Right lobe of liver (tissue), 6 donors: Measurements from ENCODE around the gene SNX11. TPM values are rescaled to one million over a fixed set of nuclear protein-coding genes. Genes with fewer than 3 reads are reported as not detected.

Experiments
- ATAC-seq, 4 donors: fragments of 200-7000 bp; cut with Tn5 transposase; one replicate each; pipeline ENCODE4 v1.9.1; 2020; ENCODE audit warnings: mild to moderate bottlenecking in 4 of 4, moderate library complexity in 4 of 4
- DNase-seq, 3 donors: peaks; one replicate each; pipeline ENCODE4 v3.0.0-alpha.2; 2020
- H3K27ac ChIP-seq, 3 donors: fragments of 200-600 bp; one replicate each; pipeline ENCODE4 v1.8.0; 2022
- H3K27me3 ChIP-seq, 2 donors: fragments of 200-600 bp; one replicate each; pipeline ENCODE4 v1.8.0; 2022
- H3K36me3 ChIP-seq, 4 donors: fragments of 200-600 bp; sonication (generic) in 1 of 4; one replicate each; pipeline versions ENCODE4 v1.5.1 to v1.8.0; 2017 to 2022; ENCODE audit warnings: control low read depth in 1 of 4
- H3K4me1 ChIP-seq, 4 donors: fragments of 200-600 bp; sonication (generic) in 1 of 4; one replicate each; pipeline versions ENCODE4 v1.5.1 to v1.8.0; 2017 to 2022; ENCODE audit warnings: control low read depth in 1 of 4
- H3K4me3 ChIP-seq, 3 donors: fragments of 200-600 bp; one replicate each; pipeline ENCODE4 v1.8.0; 2022
- H3K9me3 ChIP-seq, 4 donors: fragments of 200-600 bp; sonication (generic) in 1 of 4; one replicate each; pipeline versions ENCODE4 v1.5.1 to v1.8.0; 2017 to 2022; ENCODE audit warnings: control low read depth in 1 of 4
- POLR2A ChIP-seq: fragments of 450-650 bp; IDR thresholded peaks from one replicate; pipeline ENCODE4 v1.6.1; 2017; ENCODE audit warnings: antibody characterized with exemption, mild to moderate bottlenecking
- WGBS: methylation state at CpG from one replicate; pipeline ENCODE4 v1.1.6; 2018; ENCODE audit warnings: low coverage, low lambda C conversion rate; ENCODE audit not compliant: insufficient coverage; ENCODE audit errors: missing lambda C conversion rate; 5-methylcytosine and 5-hydroxymethylcytosine counted together
- intact Hi-C, 2 donors: fragments of 100-400 bp; cut with DNase I; formaldehyde crosslinking; loops; one replicate each; pipeline versions ENCODE4 v1.11.2 to v1.14.1; 2022
- total RNA-seq, 6 experiments: library from RNA; depleted of rRNA in 2 of 6; stranded (reverse); fragments of >200 nt in 2 of 6; fragmentation: NEBNext Ultra II Directional in 3 of 6; extraction: Animal tissue kit (Norgen Biotek cat#: 25700) in 3 of 6; gene quantifications; one replicate each; pipeline versions ENCODE4 v1.1.0 to v1.2.4, GENCODE V29; 2016 to 2023
- TF ChIP-seq, protein P1 (sequence below), 4 donors: fragments of 200-600 bp in 3 of 4; fragments of 450-650 bp in 1 of 4; IDR thresholded peaks; one replicate each; pipeline versions ENCODE4 v1.5.1 to v1.8.0; 2016 to 2022; ENCODE audit warnings: antibody characterized with exemption in 4 of 4, mild to moderate bottlenecking in 2 of 4
- donor health status: DM: no; HTN: yes; CAD: no.
- donor health status: DM: no; HTN: no; CAD: no.
- donor health status: DM: no; HTN: no; CAD: no.
- donor health status: DM: no; HTN: yes; CAD: no.
- donor health status: DM: no; HTN: yes; CAD: no.

Gene SNX11
- total RNA-seq, 6 experiments from 2014 or later = 7.2 to 11.7 (median 9.2) TPM

DNA sequence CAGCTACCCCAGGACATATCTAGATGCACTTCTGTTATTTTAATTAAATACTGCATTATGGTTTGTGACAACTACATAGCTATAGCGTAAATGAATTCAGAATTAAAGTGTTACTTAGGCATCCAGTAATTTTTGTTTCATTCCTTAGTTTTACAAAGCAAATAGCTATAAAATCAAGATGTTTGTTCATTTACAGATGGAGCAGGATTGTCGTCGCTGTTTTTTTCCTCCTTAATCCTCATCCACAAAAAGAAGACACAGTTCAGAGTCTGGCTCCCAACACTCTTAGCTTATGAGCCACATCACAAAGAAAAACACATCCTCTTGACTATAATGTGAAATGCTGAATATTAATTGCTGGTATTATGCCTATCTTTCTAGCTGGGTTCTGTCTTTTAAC, 43.7 kb downstream of the SNX11 start:
- TF ChIP-seq, protein P1, sequence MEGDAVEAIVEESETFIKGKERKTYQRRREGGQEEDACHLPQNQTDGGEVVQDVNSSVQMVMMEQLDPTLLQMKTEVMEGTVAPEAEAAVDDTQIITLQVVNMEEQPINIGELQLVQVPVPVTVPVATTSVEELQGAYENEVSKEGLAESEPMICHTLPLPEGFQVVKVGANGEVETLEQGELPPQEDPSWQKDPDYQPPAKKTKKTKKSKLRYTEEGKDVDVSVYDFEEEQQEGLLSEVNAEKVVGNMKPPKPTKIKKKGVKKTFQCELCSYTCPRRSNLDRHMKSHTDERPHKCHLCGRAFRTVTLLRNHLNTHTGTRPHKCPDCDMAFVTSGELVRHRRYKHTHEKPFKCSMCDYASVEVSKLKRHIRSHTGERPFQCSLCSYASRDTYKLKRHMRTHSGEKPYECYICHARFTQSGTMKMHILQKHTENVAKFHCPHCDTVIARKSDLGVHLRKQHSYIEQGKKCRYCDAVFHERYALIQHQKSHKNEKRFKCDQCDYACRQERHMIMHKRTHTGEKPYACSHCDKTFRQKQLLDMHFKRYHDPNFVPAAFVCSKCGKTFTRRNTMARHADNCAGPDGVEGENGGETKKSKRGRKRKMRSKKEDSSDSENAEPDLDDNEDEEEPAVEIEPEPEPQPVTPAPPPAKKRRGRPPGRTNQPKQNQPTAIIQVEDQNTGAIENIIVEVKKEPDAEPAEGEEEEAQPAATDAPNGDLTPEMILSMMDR (IDR thresholded peaks at IDR 0.05) = no peak
- no peak for TF ChIP-seq POLR2A
- no peaks in the 10 kb centered on the region for H3K9me3 ChIP-seq
- no peaks in the 10 kb centered on the region for H3K27me3 ChIP-seq
- peaks cover 0 to 3% (median 0%) of the 10 kb centered on the region in 4 donors for H3K36me3 ChIP-seq
- intact Hi-C loops = no loop called here
- 87% methylated on average over 3 of the region's 3 CpGs for WGBS
- H3K4me1 ChIP-seq = peaks cover 0 to 15% (median 7%) of the 10 kb centered on the region in 4 donors
- no peak for ATAC-seq
- no peak for DNase-seq
- H3K4me3 ChIP-seq = no peak overlapping the region
- H3K27ac ChIP-seq = no peak overlapping the region

DNA sequence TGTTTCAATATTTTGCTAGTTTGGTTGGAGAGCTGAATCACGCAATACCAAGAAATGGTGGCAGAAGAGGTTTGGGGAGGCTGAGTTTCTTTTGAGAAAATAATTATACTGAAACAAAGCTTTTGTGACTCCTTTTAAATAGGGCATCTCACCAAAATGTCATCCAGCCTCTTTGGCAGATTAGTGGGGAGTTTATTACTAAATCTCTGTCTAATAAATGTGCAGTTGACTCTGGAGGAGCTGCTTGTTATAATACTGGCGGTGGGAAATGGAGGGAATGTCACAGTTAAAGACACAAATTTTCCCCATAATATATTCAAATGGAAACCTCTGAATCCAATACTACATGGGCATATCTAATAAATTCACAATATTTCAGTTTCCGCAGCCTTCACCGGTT, 44.7 kb downstream of the SNX11 start:
- peaks cover 0 to 15% (median 7%) of the 10 kb centered on the region in 4 donors for H3K4me1 ChIP-seq
- DNase-seq (no peak), ATAC-seq (no peak)
- no peak overlapping the region for H3K4me3 ChIP-seq
- WGBS = 68% methylated on average over 4 of the region's 4 CpGs
- intact Hi-C loops = no loop called here
- H3K9me3 ChIP-seq = no peaks in the 10 kb centered on the region
- H3K36me3 ChIP-seq = peaks cover 0 to 3% (median 0%) of the 10 kb centered on the region in 4 donors
- TF ChIP-seq, protein P1 (IDR thresholded peaks at IDR 0.05) = no peak
- TF ChIP-seq POLR2A = no peak
- H3K27me3 ChIP-seq = no peaks in the 10 kb centered on the region
- no peak overlapping the region for H3K27ac ChIP-seq

DNA sequence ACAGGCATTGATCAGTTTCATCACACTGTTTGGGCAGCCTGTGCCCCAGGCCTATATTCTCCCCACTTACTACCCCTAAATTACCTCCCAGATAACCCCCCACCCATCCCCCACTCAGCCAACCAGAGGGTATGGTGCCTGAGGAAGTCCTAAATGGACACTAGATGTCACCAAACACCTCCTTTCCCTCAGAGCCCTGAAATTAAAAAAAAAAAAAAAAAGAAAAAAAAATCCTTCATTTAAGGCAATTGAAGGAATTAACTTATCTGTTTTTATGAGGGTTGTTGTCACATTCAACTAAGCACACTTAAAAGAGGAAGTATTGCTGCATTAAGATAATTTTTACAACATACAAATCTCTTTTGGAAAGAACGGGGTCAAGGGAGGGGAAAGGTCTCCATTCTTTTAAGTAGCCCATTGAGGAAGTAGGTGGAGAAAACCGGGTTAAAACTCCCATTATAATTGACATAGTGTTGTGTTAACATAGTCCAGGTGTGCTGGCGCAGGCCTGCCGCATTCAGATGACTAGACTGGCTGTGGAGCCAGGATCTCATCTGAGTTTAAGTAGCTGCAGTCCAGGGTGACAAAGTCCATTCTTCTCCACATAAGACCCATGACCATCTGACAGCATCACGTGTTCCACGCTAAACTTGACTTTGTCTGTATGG, 46.3 kb downstream of the SNX11 start:
- Histone ChIP-seq H3K9me3 (no peaks in the 10 kb centered on the region), H3K4me3 (no peak overlapping the region), H3K36me3 (no peaks in the 10 kb centered on the region), H3K27ac (peak overlapping the region; percentile 8 to 56 (median 34)), H3K4me1 (peaks cover 0 to 17% (median 7%) of the 10 kb centered on the region in 4 donors), H3K27me3 (no peaks in the 10 kb centered on the region)
- WGBS = 19% methylated on average over 4 of the region's 6 CpGs
- ATAC-seq (peak; percentile 97 to 98 (median 98)), DNase-seq (peak; percentile 64 to 84 (median 83))
- no peak for TF ChIP-seq POLR2A
- TF ChIP-seq, protein P1 (IDR thresholded peaks at IDR 0.05) = peak; percentile 31 to 48 (median 45)
- intact Hi-C loops = no loop called here

DNA sequence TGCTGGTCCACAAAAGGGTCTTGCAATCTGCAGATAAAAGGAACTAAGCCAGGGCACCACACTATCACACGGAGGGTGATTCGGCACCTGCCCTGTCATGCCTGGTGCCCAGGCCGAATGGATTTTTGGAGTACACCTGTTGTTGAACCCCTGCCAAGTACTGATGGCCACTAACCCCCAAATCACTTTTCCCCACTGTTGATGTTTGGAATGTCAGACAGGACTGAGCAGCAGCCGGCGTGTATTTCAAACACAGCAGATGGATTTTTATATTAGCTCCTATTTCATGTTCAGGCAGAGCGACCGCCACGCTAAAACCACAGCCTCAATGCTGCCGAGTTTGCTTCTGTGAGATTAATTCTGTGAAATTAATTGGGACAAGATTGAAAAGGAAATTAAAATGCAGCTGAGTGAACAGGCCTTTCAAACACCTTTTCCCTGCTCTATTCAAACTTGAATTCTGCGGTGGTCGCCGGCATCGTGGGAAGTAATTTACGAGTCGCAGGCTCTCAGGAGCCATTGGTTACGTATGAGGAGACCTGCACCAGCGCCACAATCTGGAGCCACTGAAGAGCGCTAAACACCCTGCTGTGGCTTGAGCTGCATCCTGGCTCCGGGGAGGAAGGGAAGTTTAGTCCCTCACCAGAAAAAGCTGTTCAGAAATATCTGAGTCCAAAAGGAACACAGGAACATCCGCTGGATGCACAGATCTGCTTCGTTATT, 48.5 kb downstream of the SNX11 start:
- H3K4me1 ChIP-seq = peaks cover 0 to 36% (median 13%) of the 10 kb centered on the region in 4 donors
- DNase-seq (no peak), ATAC-seq (no peak)
- no peaks in the 10 kb centered on the region for H3K36me3 ChIP-seq
- no peaks in the 10 kb centered on the region for H3K9me3 ChIP-seq
- WGBS = 61% methylated on average over 15 of the region's 21 CpGs
- H3K27ac ChIP-seq = no peak overlapping the region
- H3K4me3 ChIP-seq = no peak overlapping the region
- H3K27me3 ChIP-seq = no peaks in the 10 kb centered on the region
- intact Hi-C loops = no loop called here
- TF ChIP-seq, protein P1 (IDR thresholded peaks at IDR 0.05) = no peak
- no peak for TF ChIP-seq POLR2A
